ENCODE measurements around the gene RIMOC1.

- no peak for TF ChIP-seq CTCF (IDR thresholded peaks at IDR 0.05; ENCODE audit: low read depth, low read length)
- no peak for TF ChIP-seq POLR2A (IDR thresholded peaks at IDR 0.05; ENCODE audit: extremely low read depth, insufficient read length)
- TF ChIP-seq MAX (IDR thresholded peaks at IDR 0.05; ENCODE audit: low read depth, low read length): no peak
These were observed 25.3 kb upstream of the RIMOC1 start for GRCh38 chr5:41878643-41879478.

Measured in NB4 (cell line).